Cardiac fibroblast (primary cell): ENCODE results near the gene TRAF3IP1.
A peak's percentile ranks its signal among the peaks of the same experiment; 100 is the strongest.

Source experiments
- DNase-seq, 2 donors: peaks; one replicate each; pipeline versions ENCODE4 v3.0.0 to v3.0.0-alpha.2; 2010; ENCODE audit warnings: low read depth in 2 of 2
- H3K4me3 ChIP-seq, 2 donors: replicated peaks in 1 of 2; 1 replicate in 1 of 2; 2 replicates in 1 of 2; pipeline ENCODE4 v1.5.1; 2011; ENCODE audit warnings: low read depth in 2 of 2, low read length in 2 of 2, mild to moderate bottlenecking in 2 of 2, moderate library complexity in 1 of 2
- TF ChIP-seq, protein P1 (sequence below): IDR thresholded peaks from one replicate; pipeline ENCODE4 v1.5.1; 2011; ENCODE audit warnings: low read depth, mild to moderate bottlenecking, low read length, inconsistent platforms

Gene TRAF3IP1

DNA sequence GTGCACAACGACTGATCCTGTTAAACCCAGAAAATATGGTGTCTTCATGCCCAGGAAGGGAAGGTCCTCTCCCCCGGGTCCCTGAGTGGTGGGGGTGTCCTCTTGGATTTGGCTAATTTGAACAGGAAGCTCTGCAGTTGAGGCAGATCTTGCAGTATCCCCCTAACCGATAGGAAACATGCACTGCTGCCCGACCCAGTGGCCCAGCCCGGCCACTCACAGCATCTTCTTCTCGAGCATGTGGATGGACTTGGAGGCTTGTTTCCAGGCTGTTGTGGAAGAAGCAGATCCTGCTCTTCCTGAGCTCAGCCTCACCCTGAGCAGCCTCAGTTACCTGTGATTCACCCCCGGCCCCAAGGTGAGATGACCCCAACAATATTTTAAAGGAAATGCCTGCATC, 60.0 kb downstream of the TRAF3IP1 start:
- DNase-seq: no peak
- H3K4me3 ChIP-seq: no peak overlapping the region
- TF ChIP-seq, protein P1, sequence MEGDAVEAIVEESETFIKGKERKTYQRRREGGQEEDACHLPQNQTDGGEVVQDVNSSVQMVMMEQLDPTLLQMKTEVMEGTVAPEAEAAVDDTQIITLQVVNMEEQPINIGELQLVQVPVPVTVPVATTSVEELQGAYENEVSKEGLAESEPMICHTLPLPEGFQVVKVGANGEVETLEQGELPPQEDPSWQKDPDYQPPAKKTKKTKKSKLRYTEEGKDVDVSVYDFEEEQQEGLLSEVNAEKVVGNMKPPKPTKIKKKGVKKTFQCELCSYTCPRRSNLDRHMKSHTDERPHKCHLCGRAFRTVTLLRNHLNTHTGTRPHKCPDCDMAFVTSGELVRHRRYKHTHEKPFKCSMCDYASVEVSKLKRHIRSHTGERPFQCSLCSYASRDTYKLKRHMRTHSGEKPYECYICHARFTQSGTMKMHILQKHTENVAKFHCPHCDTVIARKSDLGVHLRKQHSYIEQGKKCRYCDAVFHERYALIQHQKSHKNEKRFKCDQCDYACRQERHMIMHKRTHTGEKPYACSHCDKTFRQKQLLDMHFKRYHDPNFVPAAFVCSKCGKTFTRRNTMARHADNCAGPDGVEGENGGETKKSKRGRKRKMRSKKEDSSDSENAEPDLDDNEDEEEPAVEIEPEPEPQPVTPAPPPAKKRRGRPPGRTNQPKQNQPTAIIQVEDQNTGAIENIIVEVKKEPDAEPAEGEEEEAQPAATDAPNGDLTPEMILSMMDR: no peak

DNA sequence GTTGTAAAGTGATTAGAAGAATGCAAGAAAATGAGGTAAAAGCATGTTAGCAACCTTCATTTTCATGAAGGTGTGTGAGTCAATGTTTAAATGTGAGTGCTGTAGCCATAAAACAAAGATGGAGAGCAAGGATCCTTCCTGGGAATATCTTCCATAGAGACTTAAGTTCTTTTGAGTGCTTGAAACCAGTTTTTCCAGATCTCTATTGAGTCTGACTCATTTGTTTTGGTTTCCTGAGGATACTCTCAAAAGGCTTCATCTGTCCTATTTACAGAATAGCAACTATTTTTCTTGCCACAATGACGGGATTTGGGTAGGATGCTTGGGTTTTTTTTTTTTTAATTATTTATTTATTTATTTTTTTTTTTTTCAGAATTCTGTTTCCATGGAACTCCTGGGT, 60.5 kb downstream of the TRAF3IP1 start:
- TF ChIP-seq, protein P1: no peak
- DNase-seq: peak; percentile 64 to 84
- no peak overlapping the region for H3K4me3 ChIP-seq

DNA sequence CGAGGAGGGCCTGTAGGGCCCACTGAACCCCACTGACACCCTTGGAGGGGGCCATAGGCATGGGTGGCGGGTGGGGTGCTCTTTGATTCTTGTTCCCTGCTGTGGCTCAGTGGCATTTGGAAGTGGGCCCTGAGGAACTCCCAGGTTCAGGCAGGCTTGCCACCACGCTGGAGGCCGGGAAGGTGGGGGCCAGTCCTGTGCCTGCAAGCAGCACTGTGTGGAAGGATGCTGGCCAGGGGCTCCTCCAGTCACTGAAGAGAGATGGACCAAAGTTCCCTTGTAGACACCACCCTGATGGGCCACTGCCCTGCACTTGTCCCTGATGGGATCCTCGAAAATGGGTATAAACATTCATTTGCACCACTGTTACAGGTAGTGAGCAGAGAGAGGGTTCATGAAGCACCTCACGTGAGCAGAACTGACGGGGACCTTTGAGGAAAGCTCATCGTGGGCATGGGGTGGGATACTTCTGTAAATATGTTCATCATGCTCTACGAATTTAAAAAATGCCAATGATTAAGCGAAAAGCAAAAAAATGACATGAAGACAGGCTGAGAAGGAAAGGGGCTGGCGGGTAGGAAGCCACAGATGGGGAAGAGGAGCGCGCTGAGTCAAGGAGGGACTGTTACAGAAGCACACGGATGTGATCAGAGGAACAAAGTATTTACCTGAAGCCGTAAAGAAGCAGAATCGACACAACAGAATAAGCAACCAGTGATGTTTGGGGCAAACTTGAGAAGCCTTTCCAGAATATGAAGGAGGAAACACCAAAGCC, 61.2 kb downstream of the TRAF3IP1 start:
- TF ChIP-seq, protein P1: no peak
- no peak for DNase-seq
- H3K4me3 ChIP-seq: no peak overlapping the region

DNA sequence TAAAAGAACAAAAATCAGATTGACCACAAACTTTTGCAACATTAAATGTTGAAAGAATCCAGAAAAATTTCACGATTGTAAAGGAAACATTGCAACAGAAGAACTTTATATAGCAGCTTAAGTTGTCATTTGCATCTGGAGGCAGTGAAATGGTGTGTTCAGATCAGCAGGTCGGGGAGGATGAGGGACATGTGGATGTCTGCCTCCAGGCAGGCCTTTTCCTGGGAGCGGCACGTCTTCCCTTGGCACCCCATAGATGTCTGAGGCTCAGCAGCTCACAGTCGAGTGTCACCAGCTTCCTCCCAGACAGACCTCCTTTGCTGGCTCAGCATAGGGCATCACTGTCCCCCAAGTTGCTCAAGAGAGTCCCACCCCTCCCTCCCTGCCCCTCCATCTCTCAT, 62.1 kb downstream of the TRAF3IP1 start:
- DNase-seq: peak; percentile 50 to 51
- TF ChIP-seq, protein P1: no peak
- no peak overlapping the region for H3K4me3 ChIP-seq

DNA sequence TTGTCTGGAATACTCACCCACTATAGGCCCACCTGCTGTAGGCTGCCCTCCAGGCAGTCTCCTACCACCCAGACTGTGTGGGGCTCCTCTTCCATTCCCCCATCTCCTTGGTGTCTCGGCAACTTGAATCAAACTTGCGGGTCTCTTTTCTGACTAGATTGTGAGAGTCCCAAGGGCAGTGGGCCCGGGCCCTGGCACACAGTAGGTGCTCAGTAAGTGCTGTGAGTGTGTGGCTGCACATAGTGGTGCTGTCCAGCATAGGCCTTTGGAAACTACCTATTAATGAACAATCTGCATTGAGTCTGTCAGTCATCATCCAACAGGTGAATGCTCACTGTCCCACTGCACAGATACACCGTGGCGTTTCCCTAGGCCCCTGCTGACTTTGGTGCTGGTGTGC, 62.8 kb downstream of the TRAF3IP1 start:
- no peak overlapping the region for H3K4me3 ChIP-seq
- no peak for DNase-seq
- TF ChIP-seq, protein P1: no peak

DNA sequence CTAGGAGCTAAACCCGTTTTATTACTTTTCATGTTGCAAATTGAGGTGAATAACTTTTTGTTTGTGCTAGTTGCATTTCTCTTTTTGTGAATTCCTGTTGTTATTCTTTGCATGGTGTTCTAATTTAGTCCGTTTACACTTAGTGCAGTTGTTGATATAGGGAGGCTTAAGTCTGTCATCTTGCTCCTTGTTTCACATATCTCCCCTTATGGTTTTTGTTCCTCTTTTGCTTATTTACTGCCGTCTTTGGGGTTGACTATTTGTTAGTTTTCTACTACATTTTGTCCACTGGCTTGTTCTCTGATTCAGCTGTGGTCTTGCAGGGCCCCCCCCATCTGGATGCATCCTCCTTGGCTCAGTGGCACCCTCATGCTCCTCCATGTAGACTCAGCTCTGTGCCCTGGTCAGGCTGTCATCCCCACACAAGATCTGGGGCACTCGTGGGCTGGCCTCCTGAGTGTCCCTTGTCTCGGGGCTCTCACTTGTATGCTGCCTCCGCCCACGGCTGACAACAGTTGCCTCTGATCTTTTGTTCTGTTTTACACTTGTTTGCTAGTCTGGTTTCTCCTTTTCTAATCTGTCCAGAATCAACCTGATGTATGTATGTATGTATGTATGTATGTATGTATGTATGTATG, 63.5 kb downstream of the TRAF3IP1 start:
- no peak for DNase-seq
- no peak overlapping the region for H3K4me3 ChIP-seq
- TF ChIP-seq, protein P1: no peak

DNA sequence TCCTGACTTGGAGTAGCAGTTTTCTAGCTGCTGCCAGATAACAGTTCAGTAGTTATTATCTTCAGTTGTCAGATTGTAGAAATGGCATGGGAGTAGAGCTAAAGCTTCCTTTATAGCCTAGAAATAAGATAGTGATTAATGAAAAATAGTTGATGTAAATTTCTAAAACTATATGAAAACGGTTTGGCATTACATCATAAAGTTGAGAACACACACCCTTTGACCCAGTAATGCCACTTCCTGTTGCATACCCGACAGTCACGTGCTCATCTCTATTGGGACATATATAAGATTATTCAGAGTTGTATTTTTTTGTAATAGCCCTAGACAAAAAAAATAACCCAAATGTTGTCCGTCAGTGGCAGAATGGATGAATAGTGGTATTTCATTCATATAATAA, 67.0 kb downstream of the TRAF3IP1 start:
- DNase-seq: peak; percentile 64
- TF ChIP-seq, protein P1: no peak
- no peak overlapping the region for H3K4me3 ChIP-seq
